ENCODE results near the gene SLC9A9.

Gene SLC9A9

GRCh38 chr3:143354342-143354741 is 493.9 kb downstream of the SLC9A9 start:
- TF ChIP-seq POLR2A (IDR thresholded peaks at IDR 0.05; ENCODE audit: low read length) (no peak), GATA1 (IDR thresholded peaks at IDR 0.05; ENCODE audit: low read depth, low read length) (no peak)
- no peak for DNase-seq

- DNase-seq = no peak
- no peak for TF ChIP-seq POLR2A (IDR thresholded peaks at IDR 0.05; ENCODE audit: low read length)
- no peak for TF ChIP-seq GATA1 (IDR thresholded peaks at IDR 0.05; ENCODE audit: low read depth, low read length)
Measured at GRCh38 chr3:143352850-143353550, 495.3 kb downstream of the SLC9A9 start.

- DNase-seq = no peak
- TF ChIP-seq POLR2A (IDR thresholded peaks at IDR 0.05; ENCODE audit: low read length) (no peak), GATA1 (IDR thresholded peaks at IDR 0.05; ENCODE audit: low read depth, low read length) (no peak)
Measured at GRCh38 chr3:143351895-143352608, 496.2 kb downstream of the SLC9A9 start.

- no peak for DNase-seq
- TF ChIP-seq POLR2A (IDR thresholded peaks at IDR 0.05; ENCODE audit: low read length) (no peak), GATA1 (IDR thresholded peaks at IDR 0.05; ENCODE audit: low read depth, low read length) (no peak)
Measured at GRCh38 chr3:143351354-143351753, 496.9 kb downstream of the SLC9A9 start.

GRCh38 chr3:143349455-143349854 is 498.8 kb downstream of the SLC9A9 start:
- TF ChIP-seq GATA1 (IDR thresholded peaks at IDR 0.05; ENCODE audit: low read depth, low read length) = no peak
- no peak for TF ChIP-seq POLR2A (IDR thresholded peaks at IDR 0.05; ENCODE audit: low read length)
- no peak for DNase-seq

GRCh38 chr3:143348486-143349327 is 499.6 kb downstream of the SLC9A9 start:
- TF ChIP-seq POLR2A (IDR thresholded peaks at IDR 0.05; ENCODE audit: low read length) (no peak), GATA1 (IDR thresholded peaks at IDR 0.05; ENCODE audit: low read depth, low read length) (no peak)
- DNase-seq = peak; percentile 39 to 41

- TF ChIP-seq POLR2A (IDR thresholded peaks at IDR 0.05; ENCODE audit: low read length) (no peak), GATA1 (IDR thresholded peaks at IDR 0.05; ENCODE audit: low read depth, low read length) (no peak)
- DNase-seq = no peak
Measured at GRCh38 chr3:143344516-143345165, 503.6 kb downstream of the SLC9A9 start.

GRCh38 chr3:143343944-143344343 is 504.3 kb downstream of the SLC9A9 start:
- TF ChIP-seq GATA1 (IDR thresholded peaks at IDR 0.05; ENCODE audit: low read depth, low read length) = no peak
- TF ChIP-seq POLR2A (IDR thresholded peaks at IDR 0.05; ENCODE audit: low read length) = no peak
- no peak for DNase-seq

GRCh38 chr3:143343031-143343430 is 505.2 kb downstream of the SLC9A9 start:
- no peak for DNase-seq
- TF ChIP-seq POLR2A (IDR thresholded peaks at IDR 0.05; ENCODE audit: low read length) (no peak), GATA1 (IDR thresholded peaks at IDR 0.05; ENCODE audit: low read depth, low read length) (no peak)

- no peak for DNase-seq
- TF ChIP-seq POLR2A (IDR thresholded peaks at IDR 0.05; ENCODE audit: low read length) = no peak
- TF ChIP-seq GATA1 (IDR thresholded peaks at IDR 0.05; ENCODE audit: low read depth, low read length) = no peak
Measured at GRCh38 chr3:143339451-143339850, 508.8 kb downstream of the SLC9A9 start.

GRCh38 chr3:143337387-143337786 is 510.9 kb downstream of the SLC9A9 start:
- no peak for TF ChIP-seq POLR2A (IDR thresholded peaks at IDR 0.05; ENCODE audit: low read length)
- TF ChIP-seq GATA1 (IDR thresholded peaks at IDR 0.05; ENCODE audit: low read depth, low read length) = no peak
- DNase-seq = no peak

- TF ChIP-seq GATA1 (IDR thresholded peaks at IDR 0.05; ENCODE audit: low read depth, low read length) = no peak
- TF ChIP-seq POLR2A (IDR thresholded peaks at IDR 0.05; ENCODE audit: low read length) = no peak
- no peak for DNase-seq
Measured at GRCh38 chr3:143334231-143334630, 514.0 kb downstream of the SLC9A9 start.

- DNase-seq = no peak
- TF ChIP-seq GATA1 (IDR thresholded peaks at IDR 0.05; ENCODE audit: low read depth, low read length) = no peak
- no peak for TF ChIP-seq POLR2A (IDR thresholded peaks at IDR 0.05; ENCODE audit: low read length)
Measured at GRCh38 chr3:143333367-143333766, 514.9 kb downstream of the SLC9A9 start.

GRCh38 chr3:143332026-143332425 is 516.2 kb downstream of the SLC9A9 start:
- no peak for DNase-seq

More at GRCh38 chr3:143332026-143332425, 516.2 kb downstream of the SLC9A9 start:
- TF ChIP-seq GATA1 (IDR thresholded peaks at IDR 0.05; ENCODE audit: low read depth, low read length) (no peak), POLR2A (IDR thresholded peaks at IDR 0.05; ENCODE audit: low read length) (no peak)
